HG02678 (cell line): ENCODE data around the gene KRTAP10-11.

Experiments
- ATAC-seq: cut with Tn5 transposase; IDR thresholded peaks from one replicate; pipeline ENCODE4 v1.9.1; 2021; ENCODE audit warnings: mild to moderate bottlenecking, moderate library complexity; ENCODE audit not compliant: unreplicated experiment

KRTAP10-11 gene

GRCh38 chr21:44694776-44695175, 48.6 kb downstream of the KRTAP10-11 start:
- no peak for ATAC-seq

- ATAC-seq: no peak
Measured at GRCh38 chr21:44695184-44695583, 49.0 kb downstream of the KRTAP10-11 start.

- ATAC-seq: no peak
Measured at GRCh38 chr21:44695641-44696040, 49.4 kb downstream of the KRTAP10-11 start.

- ATAC-seq: no peak
Measured at GRCh38 chr21:44696572-44696971, 50.4 kb downstream of the KRTAP10-11 start.
